HepG2 (cell line): ENCODE results near the gene CFL1. TPM values are rescaled to one million over a fixed set of nuclear protein-coding genes. Genes with fewer than 3 reads are reported as not detected.

Source experiments
- HHEX ChIP-seq: IDR thresholded peaks from 2 replicates; pipeline ENCODE4 v1.6.1; 2016; ENCODE audit warnings: control low read depth
- SMYD3 ChIP-seq: sonication (generic); formaldehyde crosslinking; IDR thresholded peaks from 2 replicates; pipeline ENCODE4 v1.8.1; 2023; ENCODE audit warnings: mild to moderate bottlenecking, missing genetic modification reagents
- ZNF549 ChIP-seq: sonication (generic); formaldehyde crosslinking; IDR thresholded peaks from 2 replicates; pipeline ENCODE4 v1.5.0; 2020; ENCODE audit warnings: missing genetic modification reagents
- ZNF788 ChIP-seq: sonication (generic); formaldehyde crosslinking; IDR thresholded peaks from 2 replicates; pipeline ENCODE4 v1.5.0; 2020; ENCODE audit warnings: mild to moderate bottlenecking, missing genetic modification reagents, borderline replicate concordance
- polyA plus RNA-seq, 8 experiments: library from polyadenylated mRNA; depleted of rRNA in 3 of 8; stranded (reverse) in 7 of 8; unstranded in 1 of 8; fragments of >200 nt; fragmentation: Illumina TruSeq in 4 of 8; extraction: Trizol in 4 of 8; gene quantifications; 2 replicates each; pipeline versions ENCODE4 v1.2.1 to v1.2.3, GENCODE V29; 2011 to 2016; ENCODE audit warnings: low read depth in 4 of 8, missing spikeins in 1 of 8, mixed read lengths in 1 of 8; ENCODE audit not compliant: insufficient read depth in 1 of 8
- total RNA-seq, 5 experiments: library from RNA; depleted of rRNA; stranded (reverse); fragments of >200 nt; fragmentation: Illumina TruSeq; extraction: Trizol; gene quantifications; 2 replicates each; pipeline ENCODE4 v1.2.3, GENCODE V29; 2016; ENCODE audit warnings: low read depth in 1 of 5
- TF ChIP-seq, protein P1 (sequence below): sonication (generic); formaldehyde crosslinking; conservative IDR thresholded peaks from 2 replicates; pipeline ENCODE4 v1.8.1; 2023; ENCODE audit warnings: missing genetic modification reagents
- TF ChIP-seq, protein P2 (sequence below): sonication (generic); formaldehyde crosslinking; IDR thresholded peaks from 2 replicates; pipeline ENCODE4 v1.8.0; 2022; ENCODE audit warnings: mild to moderate bottlenecking, missing genetic modification reagents, borderline replicate concordance
- TF ChIP-seq, protein P3 (sequence below): sonication (generic); formaldehyde crosslinking; IDR thresholded peaks from 2 replicates; pipeline ENCODE4 v1.4.0; 2020; ENCODE audit warnings: missing genetic modification reagents
- TF ChIP-seq, protein P4 (sequence below): sonication (generic); formaldehyde crosslinking; IDR thresholded peaks from 2 replicates; pipeline ENCODE4 v1.9.0; 2021; ENCODE audit warnings: missing genetic modification reagents, borderline replicate concordance
- TF ChIP-seq, protein P5 (sequence below): sonication (generic); formaldehyde crosslinking; IDR thresholded peaks from 2 replicates; pipeline ENCODE4 v1.5.1; 2020; ENCODE audit warnings: mild to moderate bottlenecking, missing genetic modification reagents, moderate library complexity
- TF ChIP-seq, protein P6 (sequence below): sonication (generic); formaldehyde crosslinking; IDR thresholded peaks from 2 replicates; pipeline ENCODE4 v1.4.0; 2020; ENCODE audit warnings: missing genetic modification reagents

Gene CFL1
- total and polyA plus RNA-seq, 2 of the 13 experiments (the other 11 are each of a cell fraction or from before 2014, with no cell fraction given), result 379 to 383 TPM

DNA sequence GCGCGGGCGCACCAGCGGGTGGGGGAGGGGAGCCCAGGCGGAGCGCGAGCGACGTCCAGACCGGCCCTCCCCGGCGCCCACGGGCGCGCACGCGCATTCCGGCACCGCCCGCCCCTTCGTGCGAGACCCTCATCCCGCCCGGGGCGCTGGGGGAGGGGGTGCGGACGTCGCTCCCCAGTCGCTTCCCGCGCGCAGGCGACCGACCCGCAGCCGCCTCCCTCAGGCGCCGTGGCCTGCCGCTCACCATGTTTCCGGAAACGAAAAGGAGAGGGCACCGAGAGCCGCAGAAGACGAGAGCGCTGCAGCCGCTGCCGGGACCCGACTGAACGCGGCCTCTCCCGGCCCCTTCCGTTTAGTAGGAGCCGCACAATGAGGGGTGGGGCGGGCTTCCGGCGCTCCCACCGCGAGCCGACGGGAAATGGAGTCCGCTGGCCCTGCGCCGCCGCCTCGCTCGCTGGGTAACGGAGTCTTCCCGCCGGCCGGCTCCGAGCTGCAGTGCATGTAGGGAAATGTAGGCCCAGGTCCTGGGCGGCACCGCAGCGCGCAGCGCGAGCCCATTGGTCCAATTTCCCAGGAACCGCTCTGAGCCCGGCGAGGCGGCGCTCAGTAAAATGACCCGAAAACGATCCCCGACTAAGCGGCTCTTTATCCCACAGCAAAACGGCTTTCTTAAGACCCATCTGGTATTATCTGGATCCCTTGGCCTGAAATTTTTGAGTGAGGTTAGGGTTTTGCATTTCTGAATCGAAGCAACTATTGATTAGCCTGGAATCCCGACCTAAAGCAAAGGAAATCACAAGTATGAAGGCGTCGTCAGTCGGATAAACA is at the start of gene CFL1 (continued):
- TF ChIP-seq, protein P1, sequence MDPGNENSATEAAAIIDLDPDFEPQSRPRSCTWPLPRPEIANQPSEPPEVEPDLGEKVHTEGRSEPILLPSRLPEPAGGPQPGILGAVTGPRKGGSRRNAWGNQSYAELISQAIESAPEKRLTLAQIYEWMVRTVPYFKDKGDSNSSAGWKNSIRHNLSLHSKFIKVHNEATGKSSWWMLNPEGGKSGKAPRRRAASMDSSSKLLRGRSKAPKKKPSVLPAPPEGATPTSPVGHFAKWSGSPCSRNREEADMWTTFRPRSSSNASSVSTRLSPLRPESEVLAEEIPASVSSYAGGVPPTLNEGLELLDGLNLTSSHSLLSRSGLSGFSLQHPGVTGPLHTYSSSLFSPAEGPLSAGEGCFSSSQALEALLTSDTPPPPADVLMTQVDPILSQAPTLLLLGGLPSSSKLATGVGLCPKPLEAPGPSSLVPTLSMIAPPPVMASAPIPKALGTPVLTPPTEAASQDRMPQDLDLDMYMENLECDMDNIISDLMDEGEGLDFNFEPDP (CRISPR knock-in tag), result no peak
- TF ChIP-seq, protein P2, sequence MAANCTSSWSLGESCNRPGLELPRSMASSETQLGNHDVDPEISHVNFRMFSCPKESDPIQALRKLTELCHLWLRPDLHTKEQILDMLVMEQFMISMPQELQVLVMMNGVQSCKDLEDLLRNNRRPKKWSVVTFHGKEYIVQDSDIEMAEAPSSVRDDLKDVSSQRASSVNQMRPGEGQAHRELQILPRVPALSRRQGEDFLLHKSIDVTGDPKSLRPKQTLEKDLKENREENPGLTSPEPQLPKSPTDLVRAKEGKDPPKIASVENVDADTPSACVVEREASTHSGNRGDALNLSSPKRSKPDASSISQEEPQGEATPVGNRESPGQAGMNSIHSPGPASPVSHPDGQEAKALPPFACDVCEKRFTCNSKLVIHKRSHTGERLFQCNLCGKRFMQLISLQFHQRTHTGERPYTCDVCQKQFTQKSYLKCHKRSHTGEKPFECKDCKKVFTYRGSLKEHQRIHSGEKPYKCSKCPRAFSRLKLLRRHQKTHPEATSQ (CRISPR knock-in tag), result peak; percentile 71
- TF ChIP-seq, protein P3, sequence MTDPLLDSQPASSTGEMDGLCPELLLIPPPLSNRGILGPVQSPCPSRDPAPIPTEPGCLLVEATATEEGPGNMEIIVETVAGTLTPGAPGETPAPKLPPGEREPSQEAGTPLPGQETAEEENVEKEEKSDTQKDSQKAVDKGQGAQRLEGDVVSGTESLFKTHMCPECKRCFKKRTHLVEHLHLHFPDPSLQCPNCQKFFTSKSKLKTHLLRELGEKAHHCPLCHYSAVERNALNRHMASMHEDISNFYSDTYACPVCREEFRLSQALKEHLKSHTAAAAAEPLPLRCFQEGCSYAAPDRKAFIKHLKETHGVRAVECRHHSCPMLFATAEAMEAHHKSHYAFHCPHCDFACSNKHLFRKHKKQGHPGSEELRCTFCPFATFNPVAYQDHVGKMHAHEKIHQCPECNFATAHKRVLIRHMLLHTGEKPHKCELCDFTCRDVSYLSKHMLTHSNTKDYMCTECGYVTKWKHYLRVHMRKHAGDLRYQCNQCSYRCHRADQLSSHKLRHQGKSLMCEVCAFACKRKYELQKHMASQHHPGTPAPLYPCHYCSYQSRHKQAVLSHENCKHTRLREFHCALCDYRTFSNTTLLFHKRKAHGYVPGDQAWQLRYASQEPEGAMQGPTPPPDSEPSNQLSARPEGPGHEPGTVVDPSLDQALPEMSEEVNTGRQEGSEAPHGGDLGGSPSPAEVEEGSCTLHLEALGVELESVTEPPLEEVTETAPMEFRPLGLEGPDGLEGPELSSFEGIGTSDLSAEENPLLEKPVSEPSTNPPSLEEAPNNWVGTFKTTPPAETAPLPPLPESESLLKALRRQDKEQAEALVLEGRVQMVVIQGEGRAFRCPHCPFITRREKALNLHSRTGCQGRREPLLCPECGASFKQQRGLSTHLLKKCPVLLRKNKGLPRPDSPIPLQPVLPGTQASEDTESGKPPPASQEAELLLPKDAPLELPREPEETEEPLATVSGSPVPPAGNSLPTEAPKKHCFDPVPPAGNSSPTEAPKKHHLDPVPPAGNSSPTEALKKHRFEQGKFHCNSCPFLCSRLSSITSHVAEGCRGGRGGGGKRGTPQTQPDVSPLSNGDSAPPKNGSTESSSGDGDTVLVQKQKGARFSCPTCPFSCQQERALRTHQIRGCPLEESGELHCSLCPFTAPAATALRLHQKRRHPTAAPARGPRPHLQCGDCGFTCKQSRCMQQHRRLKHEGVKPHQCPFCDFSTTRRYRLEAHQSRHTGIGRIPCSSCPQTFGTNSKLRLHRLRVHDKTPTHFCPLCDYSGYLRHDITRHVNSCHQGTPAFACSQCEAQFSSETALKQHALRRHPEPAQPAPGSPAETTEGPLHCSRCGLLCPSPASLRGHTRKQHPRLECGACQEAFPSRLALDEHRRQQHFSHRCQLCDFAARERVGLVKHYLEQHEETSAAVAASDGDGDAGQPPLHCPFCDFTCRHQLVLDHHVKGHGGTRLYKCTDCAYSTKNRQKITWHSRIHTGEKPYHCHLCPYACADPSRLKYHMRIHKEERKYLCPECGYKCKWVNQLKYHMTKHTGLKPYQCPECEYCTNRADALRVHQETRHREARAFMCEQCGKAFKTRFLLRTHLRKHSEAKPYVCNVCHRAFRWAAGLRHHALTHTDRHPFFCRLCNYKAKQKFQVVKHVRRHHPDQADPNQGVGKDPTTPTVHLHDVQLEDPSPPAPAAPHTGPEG (CRISPR knock-in tag), result no peak
- TF ChIP-seq SMYD3 (CRISPR knock-in tag) (no peak; the same call in 1 of the 2 replicates), ZNF788 (CRISPR knock-in tag) (peak; percentile 64; the same call in 1 of the 2 replicates), ZNF549 (CRISPR knock-in tag) (no peak), HHEX (no peak)
- TF ChIP-seq, protein P4, sequence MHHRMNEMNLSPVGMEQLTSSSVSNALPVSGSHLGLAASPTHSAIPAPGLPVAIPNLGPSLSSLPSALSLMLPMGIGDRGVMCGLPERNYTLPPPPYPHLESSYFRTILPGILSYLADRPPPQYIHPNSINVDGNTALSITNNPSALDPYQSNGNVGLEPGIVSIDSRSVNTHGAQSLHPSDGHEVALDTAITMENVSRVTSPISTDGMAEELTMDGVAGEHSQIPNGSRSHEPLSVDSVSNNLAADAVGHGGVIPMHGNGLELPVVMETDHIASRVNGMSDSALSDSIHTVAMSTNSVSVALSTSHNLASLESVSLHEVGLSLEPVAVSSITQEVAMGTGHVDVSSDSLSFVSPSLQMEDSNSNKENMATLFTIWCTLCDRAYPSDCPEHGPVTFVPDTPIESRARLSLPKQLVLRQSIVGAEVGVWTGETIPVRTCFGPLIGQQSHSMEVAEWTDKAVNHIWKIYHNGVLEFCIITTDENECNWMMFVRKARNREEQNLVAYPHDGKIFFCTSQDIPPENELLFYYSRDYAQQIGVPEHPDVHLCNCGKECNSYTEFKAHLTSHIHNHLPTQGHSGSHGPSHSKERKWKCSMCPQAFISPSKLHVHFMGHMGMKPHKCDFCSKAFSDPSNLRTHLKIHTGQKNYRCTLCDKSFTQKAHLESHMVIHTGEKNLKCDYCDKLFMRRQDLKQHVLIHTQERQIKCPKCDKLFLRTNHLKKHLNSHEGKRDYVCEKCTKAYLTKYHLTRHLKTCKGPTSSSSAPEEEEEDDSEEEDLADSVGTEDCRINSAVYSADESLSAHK, result no peak
- TF ChIP-seq, protein P5, sequence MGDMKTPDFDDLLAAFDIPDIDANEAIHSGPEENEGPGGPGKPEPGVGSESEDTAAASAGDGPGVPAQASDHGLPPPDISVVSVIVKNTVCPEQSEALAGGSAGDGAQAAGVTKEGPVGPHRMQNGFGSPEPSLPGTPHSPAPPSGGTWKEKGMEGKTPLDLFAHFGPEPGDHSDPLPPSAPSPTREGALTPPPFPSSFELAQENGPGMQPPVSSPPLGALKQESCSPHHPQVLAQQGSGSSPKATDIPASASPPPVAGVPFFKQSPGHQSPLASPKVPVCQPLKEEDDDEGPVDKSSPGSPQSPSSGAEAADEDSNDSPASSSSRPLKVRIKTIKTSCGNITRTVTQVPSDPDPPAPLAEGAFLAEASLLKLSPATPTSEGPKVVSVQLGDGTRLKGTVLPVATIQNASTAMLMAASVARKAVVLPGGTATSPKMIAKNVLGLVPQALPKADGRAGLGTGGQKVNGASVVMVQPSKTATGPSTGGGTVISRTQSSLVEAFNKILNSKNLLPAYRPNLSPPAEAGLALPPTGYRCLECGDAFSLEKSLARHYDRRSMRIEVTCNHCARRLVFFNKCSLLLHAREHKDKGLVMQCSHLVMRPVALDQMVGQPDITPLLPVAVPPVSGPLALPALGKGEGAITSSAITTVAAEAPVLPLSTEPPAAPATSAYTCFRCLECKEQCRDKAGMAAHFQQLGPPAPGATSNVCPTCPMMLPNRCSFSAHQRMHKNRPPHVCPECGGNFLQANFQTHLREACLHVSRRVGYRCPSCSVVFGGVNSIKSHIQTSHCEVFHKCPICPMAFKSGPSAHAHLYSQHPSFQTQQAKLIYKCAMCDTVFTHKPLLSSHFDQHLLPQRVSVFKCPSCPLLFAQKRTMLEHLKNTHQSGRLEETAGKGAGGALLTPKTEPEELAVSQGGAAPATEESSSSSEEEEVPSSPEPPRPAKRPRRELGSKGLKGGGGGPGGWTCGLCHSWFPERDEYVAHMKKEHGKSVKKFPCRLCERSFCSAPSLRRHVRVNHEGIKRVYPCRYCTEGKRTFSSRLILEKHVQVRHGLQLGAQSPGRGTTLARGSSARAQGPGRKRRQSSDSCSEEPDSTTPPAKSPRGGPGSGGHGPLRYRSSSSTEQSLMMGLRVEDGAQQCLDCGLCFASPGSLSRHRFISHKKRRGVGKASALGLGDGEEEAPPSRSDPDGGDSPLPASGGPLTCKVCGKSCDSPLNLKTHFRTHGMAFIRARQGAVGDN (CRISPR knock-in tag), result peak; percentile 56
- TF ChIP-seq, protein P6, sequence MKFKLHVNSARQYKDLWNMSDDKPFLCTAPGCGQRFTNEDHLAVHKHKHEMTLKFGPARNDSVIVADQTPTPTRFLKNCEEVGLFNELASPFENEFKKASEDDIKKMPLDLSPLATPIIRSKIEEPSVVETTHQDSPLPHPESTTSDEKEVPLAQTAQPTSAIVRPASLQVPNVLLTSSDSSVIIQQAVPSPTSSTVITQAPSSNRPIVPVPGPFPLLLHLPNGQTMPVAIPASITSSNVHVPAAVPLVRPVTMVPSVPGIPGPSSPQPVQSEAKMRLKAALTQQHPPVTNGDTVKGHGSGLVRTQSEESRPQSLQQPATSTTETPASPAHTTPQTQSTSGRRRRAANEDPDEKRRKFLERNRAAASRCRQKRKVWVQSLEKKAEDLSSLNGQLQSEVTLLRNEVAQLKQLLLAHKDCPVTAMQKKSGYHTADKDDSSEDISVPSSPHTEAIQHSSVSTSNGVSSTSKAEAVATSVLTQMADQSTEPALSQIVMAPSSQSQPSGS (CRISPR knock-in tag), result no peak; the same call in 1 of the 2 replicates
